ENCODE measurements around the gene CTBP2. TPM values are rescaled to one million over a fixed set of nuclear protein-coding genes. Genes with fewer than 3 reads are reported as not detected.
"Not testable (repeated sequence)": the region's sequence is repeated elsewhere in the genome, so short reads cannot be mapped to it uniquely, and the experiment has no call there.

CTBP2 gene
- total RNA-seq, 4 donors from 2014 or later, result 41.8 to 55.9 (median 47.1) TPM

DNA sequence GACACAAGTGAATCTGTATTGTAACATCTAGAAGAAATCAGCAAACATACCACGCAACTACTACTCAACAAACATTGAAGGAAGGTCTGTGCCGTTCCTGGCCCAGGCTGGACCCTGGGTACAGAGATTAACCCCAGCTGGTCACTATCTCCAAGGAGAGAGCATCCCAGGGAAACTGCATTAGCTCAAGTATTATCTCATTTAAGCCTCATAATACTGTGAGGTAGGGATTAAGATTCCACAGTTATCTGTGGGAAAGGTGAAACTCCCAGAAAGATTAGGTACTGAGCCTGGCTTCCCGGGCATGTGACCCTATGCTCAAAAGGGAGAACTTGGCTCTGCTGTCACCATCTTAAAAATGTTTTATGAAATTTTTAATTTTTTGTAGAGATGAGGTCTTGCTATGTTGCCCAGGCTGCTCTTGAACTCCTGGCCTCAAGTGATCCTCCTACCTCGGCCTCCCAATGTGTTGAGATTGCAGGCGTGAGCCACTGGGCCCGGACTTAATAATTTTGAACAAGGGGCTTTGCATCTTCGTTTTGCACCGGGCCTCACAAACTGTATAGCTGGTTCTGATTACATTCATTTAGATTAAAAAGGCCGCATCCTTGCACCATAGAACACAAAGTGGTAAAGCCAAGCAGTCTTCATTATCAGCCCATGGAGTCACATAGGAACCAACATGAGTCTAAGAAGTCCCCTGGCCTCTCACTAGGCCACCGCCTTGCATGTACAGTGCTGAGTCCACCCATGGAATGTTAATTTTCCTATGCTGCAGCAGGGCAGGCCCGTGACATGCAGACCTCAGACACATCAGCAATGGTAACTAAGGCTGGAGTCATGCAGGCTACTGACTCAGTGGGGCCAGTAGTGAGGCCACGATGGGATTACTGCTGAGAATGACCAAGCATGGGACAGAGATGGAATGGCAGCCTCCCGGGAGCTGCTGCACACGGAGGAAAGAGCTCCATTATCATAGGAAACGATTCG lies 5.5 kb upstream of the CTBP2 start:
- no peak overlapping the region for H3K27ac ChIP-seq
- WGBS, 2 donors, result 87 to 91% methylated on average over 15 to 16 of the region's 16 CpGs
- peaks cover 0 to 10% (median 0%) of the 10 kb centered on the region in 4 donors for H3K27me3 ChIP-seq
- H3K36me3 ChIP-seq, result no peaks in the 10 kb centered on the region
- no peak for DNase-seq
- H3K9me3 ChIP-seq, result no peaks in the 10 kb centered on the region
- intact Hi-C loops (cut with DNase I), result loop anchor here (5.0 kb wide), 1 partner anchor 461 kb away; no protein-coding TSS in a partner anchor
- H3K4me1 ChIP-seq, result peaks cover 0 to 18% (median 0%) of the 10 kb centered on the region in 3 donors
- H3K4me3 ChIP-seq, result no peak overlapping the region
- TF ChIP-seq POLR2A (IDR thresholded peaks at IDR 0.05), result no peak
- TF ChIP-seq, protein P1, sequence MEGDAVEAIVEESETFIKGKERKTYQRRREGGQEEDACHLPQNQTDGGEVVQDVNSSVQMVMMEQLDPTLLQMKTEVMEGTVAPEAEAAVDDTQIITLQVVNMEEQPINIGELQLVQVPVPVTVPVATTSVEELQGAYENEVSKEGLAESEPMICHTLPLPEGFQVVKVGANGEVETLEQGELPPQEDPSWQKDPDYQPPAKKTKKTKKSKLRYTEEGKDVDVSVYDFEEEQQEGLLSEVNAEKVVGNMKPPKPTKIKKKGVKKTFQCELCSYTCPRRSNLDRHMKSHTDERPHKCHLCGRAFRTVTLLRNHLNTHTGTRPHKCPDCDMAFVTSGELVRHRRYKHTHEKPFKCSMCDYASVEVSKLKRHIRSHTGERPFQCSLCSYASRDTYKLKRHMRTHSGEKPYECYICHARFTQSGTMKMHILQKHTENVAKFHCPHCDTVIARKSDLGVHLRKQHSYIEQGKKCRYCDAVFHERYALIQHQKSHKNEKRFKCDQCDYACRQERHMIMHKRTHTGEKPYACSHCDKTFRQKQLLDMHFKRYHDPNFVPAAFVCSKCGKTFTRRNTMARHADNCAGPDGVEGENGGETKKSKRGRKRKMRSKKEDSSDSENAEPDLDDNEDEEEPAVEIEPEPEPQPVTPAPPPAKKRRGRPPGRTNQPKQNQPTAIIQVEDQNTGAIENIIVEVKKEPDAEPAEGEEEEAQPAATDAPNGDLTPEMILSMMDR (IDR thresholded peaks at IDR 0.05), result no peak

- Histone ChIP-seq H3K9me3 (no peaks in the 10 kb centered on the region), H3K27me3 (no peaks in the 10 kb centered on the region), H3K27ac (no peak overlapping the region), H3K4me3 (no peak overlapping the region), H3K36me3 (no peaks in the 10 kb centered on the region), H3K4me1 (peaks cover 0 to 20% (median 0%) of the 10 kb centered on the region in 3 donors)
- no peak for DNase-seq
- intact Hi-C loops (cut with DNase I), result no loop called here
- TF ChIP-seq, protein P1 (IDR thresholded peaks at IDR 0.05), result no peak
- no peak for TF ChIP-seq POLR2A (IDR thresholded peaks at IDR 0.05)
- WGBS, 2 donors, result 85 to 86% methylated on average over 10 of the region's 10 CpGs
Observed at GRCh38 chr10:125164421-125164820, 4.1 kb upstream of the CTBP2 start.

DNA sequence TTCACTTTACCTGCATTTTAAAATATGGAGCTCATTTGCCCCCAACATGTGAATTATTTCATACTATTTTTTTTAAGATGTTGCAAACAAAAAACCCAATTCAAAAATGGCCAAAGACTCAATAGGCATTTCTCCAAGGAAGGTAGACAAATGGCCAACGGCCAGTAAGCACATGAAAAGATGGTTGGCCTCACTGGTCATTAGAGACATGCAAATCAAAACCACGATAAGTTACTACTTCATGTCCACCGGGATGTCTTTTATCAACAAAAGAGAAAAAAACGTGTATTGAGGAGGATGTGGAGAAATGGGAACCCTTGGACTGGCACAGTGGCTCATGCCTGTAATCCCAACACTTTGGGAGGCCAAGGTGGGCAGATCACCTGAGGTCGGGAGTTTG lies 3.4 kb upstream of the CTBP2 start:
- no peak for TF ChIP-seq POLR2A (IDR thresholded peaks at IDR 0.05)
- TF ChIP-seq, protein P1 (IDR thresholded peaks at IDR 0.05), result no peak
- intact Hi-C loops (cut with DNase I), result no loop called here

DNA sequence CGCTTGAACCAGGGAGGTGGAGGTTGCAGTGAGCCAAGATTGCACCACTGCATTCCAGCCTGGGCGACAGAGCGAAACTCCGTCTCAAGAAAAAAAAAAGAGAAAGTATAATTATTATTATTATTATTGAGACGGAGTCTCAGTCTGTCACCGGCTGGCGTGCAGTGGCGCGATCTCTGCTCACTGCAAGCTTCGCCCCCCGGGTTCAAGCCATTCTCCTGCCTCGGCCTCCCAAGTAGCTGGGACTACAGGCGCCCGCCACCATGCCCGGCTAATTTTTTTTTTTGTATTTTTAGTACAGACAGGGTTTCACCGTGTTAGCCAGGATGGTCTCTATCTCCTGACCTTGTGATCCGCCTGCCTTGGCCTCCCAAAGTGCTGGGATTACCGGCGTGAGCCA lies 2.9 kb upstream of the CTBP2 start:
- H3K27me3 ChIP-seq; intact Hi-C loops (cut with DNase I); DNase-seq; H3K27ac ChIP-seq; H3K36me3 ChIP-seq; H3K4me3 ChIP-seq; H3K9me3 ChIP-seq: not testable (repeated sequence)
- WGBS, 2 donors, result 96 to 97% methylated on average over 15 to 19 of the region's 19 CpGs
- peaks cover 0 to 23% (median 1%) of the 10 kb centered on the region in 3 donors for H3K4me1 ChIP-seq

More for the DNA sequence above, 3.4 kb upstream of the CTBP2 start:
- Histone ChIP-seq H3K27me3 (no peaks in the 10 kb centered on the region), H3K4me3 (no peak overlapping the region), H3K4me1 (peaks cover 0 to 20% (median 0%) of the 10 kb centered on the region in 3 donors), H3K36me3 (no peaks in the 10 kb centered on the region), H3K9me3 (no peaks in the 10 kb centered on the region), H3K27ac (no peak overlapping the region)
- no peak for DNase-seq
- WGBS, 2 donors, result 49 to 78% methylated on average over 5 of the region's 5 CpGs

DNA sequence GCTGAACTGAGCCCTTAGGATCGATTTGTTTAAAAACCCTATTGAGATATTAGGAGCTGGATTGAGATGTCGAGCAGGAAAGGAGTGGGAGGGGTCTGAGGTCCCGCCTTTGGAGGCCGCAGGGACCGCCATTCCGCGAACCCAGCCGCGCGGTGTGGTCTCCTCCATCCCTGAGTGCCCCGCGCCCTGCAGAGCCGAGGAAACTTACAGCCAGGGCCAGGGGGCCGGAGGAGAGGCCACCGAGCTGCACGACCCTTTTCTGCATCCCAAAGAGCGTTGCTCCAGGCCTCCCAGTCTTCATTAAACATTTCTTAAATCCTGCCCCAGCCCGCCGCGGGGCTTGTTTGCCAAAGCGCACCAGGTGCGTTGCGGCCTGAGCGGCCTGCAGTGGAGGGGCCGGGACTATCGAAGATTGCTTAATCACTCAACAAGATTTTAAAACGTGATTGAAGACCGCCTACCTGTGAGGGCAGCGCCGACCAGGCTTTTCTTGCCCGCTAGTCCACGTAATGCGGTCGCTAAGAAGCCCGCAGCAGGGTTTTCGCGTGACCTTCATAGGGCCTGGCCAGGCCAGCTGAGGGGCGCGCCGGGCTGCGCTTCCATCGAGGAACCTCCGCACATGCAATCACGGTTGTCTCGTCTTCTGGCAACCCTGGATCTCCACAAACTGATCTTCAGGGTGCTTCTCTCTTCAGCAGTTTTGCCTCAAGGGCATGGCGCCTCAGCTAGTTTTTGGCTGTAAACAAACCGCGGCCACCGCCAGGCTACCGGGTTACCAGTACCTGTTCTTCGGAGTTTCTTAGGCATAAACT lies 2.0 kb upstream of the CTBP2 start:
- peaks cover 5 to 32% (median 9%) of the 10 kb centered on the region in 3 donors for H3K4me1 ChIP-seq
- WGBS, 2 donors, result 76 to 85% methylated on average over 23 to 32 of the region's 51 CpGs

More for the DNA sequence above, 2.0 kb upstream of the CTBP2 start:
- no peaks in the 10 kb centered on the region for H3K36me3 ChIP-seq
- peak overlapping the region; percentile 97 to 99 (median 98) for H3K27ac ChIP-seq
- no peaks in the 10 kb centered on the region for H3K9me3 ChIP-seq
- TF ChIP-seq POLR2A (IDR thresholded peaks at IDR 0.05), result no peak
- H3K4me3 ChIP-seq, result peak overlapping the region; percentile 72 to 97 (median 86)
- H3K27me3 ChIP-seq, result no peaks in the 10 kb centered on the region
- intact Hi-C loops (cut with DNase I), result no loop called here
- no peak for DNase-seq
